WI38 (cell line): ENCODE measurements around the gene CLEC3B.

Source experiments
- H3K4me3 ChIP-seq: 2 replicates; pipeline ENCODE4 v1.5.1; 2011; ENCODE audit warnings: low read depth, mild to moderate bottlenecking, control low read depth, low read length
- TF ChIP-seq, protein P1 (sequence below): IDR thresholded peaks from 2 replicates; pipeline ENCODE4 v1.5.1; 2012; ENCODE audit warnings: low read depth, mild to moderate bottlenecking, control low read depth, low read length

Gene CLEC3B

GRCh38 chr3:45034612-45035252, 8.6 kb downstream of the CLEC3B start:
- H3K4me3 ChIP-seq: no peak overlapping the region
- TF ChIP-seq, protein P1, sequence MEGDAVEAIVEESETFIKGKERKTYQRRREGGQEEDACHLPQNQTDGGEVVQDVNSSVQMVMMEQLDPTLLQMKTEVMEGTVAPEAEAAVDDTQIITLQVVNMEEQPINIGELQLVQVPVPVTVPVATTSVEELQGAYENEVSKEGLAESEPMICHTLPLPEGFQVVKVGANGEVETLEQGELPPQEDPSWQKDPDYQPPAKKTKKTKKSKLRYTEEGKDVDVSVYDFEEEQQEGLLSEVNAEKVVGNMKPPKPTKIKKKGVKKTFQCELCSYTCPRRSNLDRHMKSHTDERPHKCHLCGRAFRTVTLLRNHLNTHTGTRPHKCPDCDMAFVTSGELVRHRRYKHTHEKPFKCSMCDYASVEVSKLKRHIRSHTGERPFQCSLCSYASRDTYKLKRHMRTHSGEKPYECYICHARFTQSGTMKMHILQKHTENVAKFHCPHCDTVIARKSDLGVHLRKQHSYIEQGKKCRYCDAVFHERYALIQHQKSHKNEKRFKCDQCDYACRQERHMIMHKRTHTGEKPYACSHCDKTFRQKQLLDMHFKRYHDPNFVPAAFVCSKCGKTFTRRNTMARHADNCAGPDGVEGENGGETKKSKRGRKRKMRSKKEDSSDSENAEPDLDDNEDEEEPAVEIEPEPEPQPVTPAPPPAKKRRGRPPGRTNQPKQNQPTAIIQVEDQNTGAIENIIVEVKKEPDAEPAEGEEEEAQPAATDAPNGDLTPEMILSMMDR: no peak

DNA sequence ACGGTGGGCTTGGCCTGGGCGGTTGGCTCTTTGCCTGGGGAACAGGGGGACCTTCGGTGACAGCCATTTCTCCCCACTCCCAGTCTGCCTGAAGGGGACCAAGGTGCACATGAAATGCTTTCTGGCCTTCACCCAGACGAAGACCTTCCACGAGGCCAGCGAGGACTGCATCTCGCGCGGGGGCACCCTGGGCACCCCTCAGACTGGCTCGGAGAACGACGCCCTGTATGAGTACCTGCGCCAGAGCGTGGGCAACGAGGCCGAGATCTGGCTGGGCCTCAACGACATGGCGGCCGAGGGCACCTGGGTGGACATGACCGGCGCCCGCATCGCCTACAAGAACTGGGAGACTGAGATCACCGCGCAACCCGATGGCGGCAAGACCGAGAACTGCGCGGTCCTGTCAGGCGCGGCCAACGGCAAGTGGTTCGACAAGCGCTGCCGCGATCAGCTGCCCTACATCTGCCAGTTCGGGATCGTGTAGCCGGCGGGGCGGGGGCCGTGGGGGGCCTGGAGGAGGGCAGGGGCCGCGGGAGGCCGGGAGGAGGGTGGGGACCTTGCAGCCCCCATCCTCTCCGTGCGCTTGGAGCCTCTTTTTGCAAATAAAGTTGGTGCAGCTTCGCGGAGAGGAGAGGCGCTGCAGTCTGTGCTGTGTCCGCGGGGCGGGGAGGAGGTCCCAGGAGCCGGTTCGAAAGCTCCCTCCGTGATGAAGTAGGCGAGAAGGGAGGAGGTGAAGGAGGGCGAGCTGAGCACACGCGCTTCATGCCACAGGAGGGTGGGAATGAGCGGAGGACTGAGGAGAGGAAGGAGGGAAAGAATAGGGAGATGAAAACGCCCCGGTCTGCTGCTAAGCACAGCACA, 9.6 kb downstream of the CLEC3B start:
- peak overlapping the region; percentile 38 for H3K4me3 ChIP-seq
- TF ChIP-seq, protein P1: no peak

GRCh38 chr3:45037720-45038455, 11.8 kb downstream of the CLEC3B start:
- no peak overlapping the region for H3K4me3 ChIP-seq

DNA sequence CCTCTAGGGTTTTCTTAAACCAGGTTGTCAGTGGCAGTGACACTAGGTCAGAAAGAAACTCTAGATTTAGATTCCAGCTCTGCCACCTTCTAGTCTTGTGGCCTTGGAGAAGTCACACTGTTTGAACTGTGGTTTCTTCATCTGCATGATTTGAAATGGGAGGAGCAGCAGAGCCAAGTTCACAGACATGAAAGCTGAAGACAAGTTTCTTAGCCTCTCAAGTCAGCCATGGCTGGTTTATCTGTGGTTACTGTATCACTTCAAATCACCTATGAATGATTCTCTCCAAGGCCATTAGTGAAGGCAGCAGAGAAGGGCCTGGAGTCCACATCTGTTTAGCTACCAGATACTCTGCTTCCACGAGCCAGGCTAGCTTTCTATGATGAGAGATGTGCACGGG, 15.6 kb downstream of the CLEC3B start:
- TF ChIP-seq, protein P1: no peak
- no peak overlapping the region for H3K4me3 ChIP-seq

More at GRCh38 chr3:45037720-45038455, 11.8 kb downstream of the CLEC3B start:
- TF ChIP-seq, protein P1: peak; percentile 84

GRCh38 chr3:45042162-45042561, 16.1 kb downstream of the CLEC3B start:
- H3K4me3 ChIP-seq: no peak overlapping the region
- TF ChIP-seq, protein P1: no peak

DNA sequence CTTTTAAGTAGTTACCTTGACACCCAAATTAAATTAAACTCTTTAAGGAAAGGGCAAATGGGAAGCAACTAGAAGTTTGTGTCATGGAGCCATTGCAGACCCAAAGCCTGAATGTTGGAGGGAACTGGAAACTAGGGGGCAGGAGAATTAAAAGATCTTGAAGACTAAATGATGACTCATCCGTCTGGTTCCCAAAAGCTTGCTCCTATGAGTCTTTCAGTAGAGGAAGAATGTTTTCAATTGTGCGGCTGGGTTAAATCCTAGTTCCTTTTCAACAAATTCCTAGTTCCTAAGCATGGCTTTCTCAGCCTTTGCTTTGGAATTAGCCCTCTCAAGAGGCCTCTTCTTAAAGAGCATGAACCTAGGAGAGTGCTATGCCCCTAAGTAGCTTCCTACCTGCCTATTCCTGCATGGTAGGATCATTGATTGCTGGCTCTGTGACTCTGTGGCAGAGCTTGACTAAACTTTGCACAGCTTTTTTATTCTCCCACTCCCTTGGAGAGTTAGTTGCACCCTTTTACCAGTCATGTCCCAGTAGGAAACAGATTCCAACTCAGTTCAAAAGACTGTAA, 17.7 kb downstream of the CLEC3B start:
- H3K4me3 ChIP-seq: no peak overlapping the region
- TF ChIP-seq, protein P1: 0 out of 2 replicates have a peak, but pooled peaks have one; percentile 7
